ENCODE data around the gene THRSP.
"Not testable (repeated sequence)": the region's sequence is repeated elsewhere in the genome, so short reads cannot be mapped to it uniquely, and the experiment has no call there.

THRSP gene

GRCh38 chr11:78040691-78041379 lies 22.8 kb upstream of the THRSP start:
- Mint-ChIP-seq H3K4me1 (peaks cover 14% of the 10 kb centered on the region), H3K4me3 (peak overlapping the region; percentile 31), H3K27ac (ENCODE audit: low read depth) (peak overlapping the region; percentile 68), H3K36me3 (ENCODE audit: insufficient read depth) (peaks cover 3% of the 10 kb centered on the region), H3K27me3 (no peaks in the 10 kb centered on the region), H3K9me3 (no peaks in the 10 kb centered on the region)
- ATAC-seq (replicated peaks; ENCODE audit: extremely low read depth, poor library complexity, severe bottlenecking), result no peak
- DNase-seq (ENCODE audit: low spot score in 2 of 2), result no peak

GRCh38 chr11:78041380-78041719 lies 22.3 kb upstream of the THRSP start:
- peaks cover 19% of the 10 kb centered on the region for H3K4me1 Mint-ChIP-seq
- not testable (repeated sequence) for DNase-seq (ENCODE audit: low spot score in 2 of 2); H3K4me3 Mint-ChIP-seq; H3K27ac Mint-ChIP-seq (ENCODE audit: low read depth); H3K27me3 Mint-ChIP-seq; H3K9me3 Mint-ChIP-seq; H3K36me3 Mint-ChIP-seq (ENCODE audit: insufficient read depth); ATAC-seq (replicated peaks; ENCODE audit: extremely low read depth, poor library complexity, severe bottlenecking)

- peaks cover 3% of the 10 kb centered on the region for H3K36me3 Mint-ChIP-seq (ENCODE audit: insufficient read depth)
- no peak for ATAC-seq (replicated peaks; ENCODE audit: extremely low read depth, poor library complexity, severe bottlenecking)
- DNase-seq (ENCODE audit: low spot score in 2 of 2), result no peak
- H3K27me3 Mint-ChIP-seq, result no peaks in the 10 kb centered on the region
- no peaks in the 10 kb centered on the region for H3K9me3 Mint-ChIP-seq
- no peak overlapping the region for H3K4me3 Mint-ChIP-seq
- H3K27ac Mint-ChIP-seq (ENCODE audit: low read depth), result no peak overlapping the region
- H3K4me1 Mint-ChIP-seq, result peaks cover 21% of the 10 kb centered on the region
Observed at GRCh38 chr11:78041843-78042440, 21.7 kb upstream of the THRSP start.

- H3K27me3 Mint-ChIP-seq, result no peaks in the 10 kb centered on the region
- ATAC-seq (replicated peaks; ENCODE audit: extremely low read depth, poor library complexity, severe bottlenecking), result no peak
Observed at GRCh38 chr11:78044706-78045105, 19.0 kb upstream of the THRSP start.

GRCh38 chr11:78045851-78046485 lies 17.7 kb upstream of the THRSP start:
- H3K27ac Mint-ChIP-seq (ENCODE audit: low read depth), result no peak overlapping the region
- peaks cover 10% of the 10 kb centered on the region for H3K4me1 Mint-ChIP-seq
- ATAC-seq (replicated peaks; ENCODE audit: extremely low read depth, poor library complexity, severe bottlenecking) (peak; percentile 85), DNase-seq (ENCODE audit: low spot score in 2 of 2) (peak; percentile 60 to 63)
- H3K36me3 Mint-ChIP-seq (ENCODE audit: insufficient read depth), result peaks cover 3% of the 10 kb centered on the region
- H3K27me3 Mint-ChIP-seq, result no peaks in the 10 kb centered on the region
- no peaks in the 10 kb centered on the region for H3K9me3 Mint-ChIP-seq
- peak overlapping the region; percentile 61 for H3K4me3 Mint-ChIP-seq

More at GRCh38 chr11:78044706-78045105, 19.0 kb upstream of the THRSP start:
- Mint-ChIP-seq H3K36me3 (ENCODE audit: insufficient read depth) (peaks cover 3% of the 10 kb centered on the region), H3K4me1 (peaks cover 18% of the 10 kb centered on the region), H3K27ac (ENCODE audit: low read depth) (no peak overlapping the region), H3K9me3 (no peaks in the 10 kb centered on the region), H3K4me3 (no peak overlapping the region)
- DNase-seq (ENCODE audit: low spot score in 2 of 2), result no peak

GRCh38 chr11:78046486-78046854 lies 17.2 kb upstream of the THRSP start:
- Mint-ChIP-seq H3K27me3 (no peaks in the 10 kb centered on the region), H3K36me3 (ENCODE audit: insufficient read depth) (peaks cover 3% of the 10 kb centered on the region), H3K9me3 (no peaks in the 10 kb centered on the region), H3K27ac (ENCODE audit: low read depth) (no peak overlapping the region), H3K4me3 (no peak overlapping the region), H3K4me1 (peaks cover 10% of the 10 kb centered on the region)
- ATAC-seq (replicated peaks; ENCODE audit: extremely low read depth, poor library complexity, severe bottlenecking) (no peak), DNase-seq (ENCODE audit: low spot score in 2 of 2) (no peak)

- ATAC-seq (replicated peaks; ENCODE audit: extremely low read depth, poor library complexity, severe bottlenecking) (no peak), DNase-seq (ENCODE audit: low spot score in 2 of 2) (no peak)
- Mint-ChIP-seq H3K4me3 (no peak overlapping the region), H3K27ac (ENCODE audit: low read depth) (no peak overlapping the region), H3K9me3 (no peaks in the 10 kb centered on the region), H3K4me1 (peaks cover 10% of the 10 kb centered on the region), H3K36me3 (ENCODE audit: insufficient read depth) (peaks cover 3% of the 10 kb centered on the region), H3K27me3 (no peaks in the 10 kb centered on the region)
Observed at GRCh38 chr11:78048561-78048960, 15.1 kb upstream of the THRSP start.

- DNase-seq (ENCODE audit: low spot score in 2 of 2), result no peak
- Mint-ChIP-seq H3K9me3 (no peaks in the 10 kb centered on the region), H3K4me3 (no peak overlapping the region), H3K36me3 (ENCODE audit: insufficient read depth) (peaks cover 3% of the 10 kb centered on the region), H3K27me3 (no peaks in the 10 kb centered on the region), H3K4me1 (peaks cover 10% of the 10 kb centered on the region), H3K27ac (ENCODE audit: low read depth) (no peak overlapping the region)
- ATAC-seq (replicated peaks; ENCODE audit: extremely low read depth, poor library complexity, severe bottlenecking), result no peak
Observed at GRCh38 chr11:78049348-78049747, 14.3 kb upstream of the THRSP start.

GRCh38 chr11:78050964-78051831 lies 12.5 kb upstream of the THRSP start:
- DNase-seq (ENCODE audit: low spot score in 2 of 2), result no peak
- Mint-ChIP-seq H3K9me3 (no peaks in the 10 kb centered on the region), H3K27ac (ENCODE audit: low read depth) (no peak overlapping the region), H3K4me3 (no peak overlapping the region), H3K27me3 (no peaks in the 10 kb centered on the region), H3K36me3 (ENCODE audit: insufficient read depth) (no peaks in the 10 kb centered on the region), H3K4me1 (peaks cover 3% of the 10 kb centered on the region)
- no peak for ATAC-seq (replicated peaks; ENCODE audit: extremely low read depth, poor library complexity, severe bottlenecking)

GRCh38 chr11:78054971-78055370 lies 8.7 kb upstream of the THRSP start:
- Mint-ChIP-seq H3K27me3 (no peaks in the 10 kb centered on the region), H3K36me3 (ENCODE audit: insufficient read depth) (no peaks in the 10 kb centered on the region), H3K4me3 (no peak overlapping the region), H3K9me3 (no peaks in the 10 kb centered on the region), H3K27ac (ENCODE audit: low read depth) (no peak overlapping the region), H3K4me1 (no peaks in the 10 kb centered on the region)
- no peak for DNase-seq (ENCODE audit: low spot score in 2 of 2)
- ATAC-seq (replicated peaks; ENCODE audit: extremely low read depth, poor library complexity, severe bottlenecking), result no peak

- Mint-ChIP-seq H3K9me3 (no peaks in the 10 kb centered on the region), H3K4me1 (no peaks in the 10 kb centered on the region), H3K4me3 (no peak overlapping the region), H3K27me3 (no peaks in the 10 kb centered on the region), H3K27ac (ENCODE audit: low read depth) (no peak overlapping the region), H3K36me3 (ENCODE audit: insufficient read depth) (no peaks in the 10 kb centered on the region)
- no peak for DNase-seq (ENCODE audit: low spot score in 2 of 2)
- ATAC-seq (replicated peaks; ENCODE audit: extremely low read depth, poor library complexity, severe bottlenecking), result no peak
Observed at GRCh38 chr11:78056093-78056492, 7.6 kb upstream of the THRSP start.

GRCh38 chr11:78057462-78058055 lies 6.1 kb upstream of the THRSP start:
- Mint-ChIP-seq H3K9me3 (no peaks in the 10 kb centered on the region), H3K27ac (ENCODE audit: low read depth) (no peak overlapping the region), H3K36me3 (ENCODE audit: insufficient read depth) (no peaks in the 10 kb centered on the region), H3K27me3 (no peaks in the 10 kb centered on the region), H3K4me3 (no peak overlapping the region), H3K4me1 (no peaks in the 10 kb centered on the region)
- DNase-seq (ENCODE audit: low spot score in 2 of 2) (no peak), ATAC-seq (replicated peaks; ENCODE audit: extremely low read depth, poor library complexity, severe bottlenecking) (no peak)

All from central memory CD8-positive, alpha-beta T cell (primary cell).